ENCODE measurements around the gene SH3GLB1. TPM values are rescaled to one million over a fixed set of nuclear protein-coding genes. Genes with fewer than 3 reads are reported as not detected.
A peak's percentile ranks its signal among the peaks of the same experiment; 100 is the strongest.

The SH3GLB1 gene
- total and polyA plus RNA-seq, 10 of the 15 experiments (the other 5 are each of a cell fraction or from before 2014, with no cell fraction given) = 18.0 to 59.0 (median 36.5) TPM

GRCh38 chr1:86704972-86705664, 742 bp downstream of the SH3GLB1 start (continued):
- TF ChIP-seq ATF2 (IDR thresholded peaks at IDR 0.05; ENCODE audit: low read length) (no peak), SRF (IDR thresholded peaks at IDR 0.05; ENCODE audit: low read depth in 2 of 2, low read length in 2 of 2) (0 out of 4 replicates have a peak, but pooled peaks of 1 of the 2 experiments have one; percentile 41), REST (IDR thresholded peaks at IDR 0.05; ENCODE audit: low read depth, low read length) (no peak), TCF12 (IDR thresholded peaks at IDR 0.05; ENCODE audit: low read depth, low read length) (no peak), POLR2A (IDR thresholded peaks at IDR 0.05; ENCODE audit: low read depth, low read length) (no peak), TARDBP (IDR thresholded peaks at IDR 0.05; ENCODE audit: borderline replicate concordance) (no peak), EZH2 (IDR thresholded peaks at IDR 0.05; ENCODE audit: borderline replicate concordance, control insufficient read depth, low read depth, low read length) (no peak), CHD2 (IDR thresholded peaks at IDR 0.05; ENCODE audit: borderline replicate concordance, low read depth, low read length) (no peak), NR2C1 (IDR thresholded peaks at IDR 0.05) (no peak), CEBPB (IDR thresholded peaks at IDR 0.05; ENCODE audit: borderline replicate concordance in 1 of 2, low read depth in 2 of 2, low read length in 2 of 2) (no peak), PKNOX1 (IDR thresholded peaks at IDR 0.05) (no peak), KAT2A (conservative IDR thresholded peaks at IDR 0.05; ENCODE audit: control insufficient read depth, low read depth, low read length) (no peak), RELB (IDR thresholded peaks at IDR 0.05; ENCODE audit: low read depth) (0 out of 2 replicates have a peak, but pooled peaks have one; percentile 23), SKIL (IDR thresholded peaks at IDR 0.05; ENCODE audit: low read depth, poor library complexity, severe bottlenecking) (no peak)
